Activated T-cell treated with anti-CD3 and anti-CD28 coated beads for 48 hours (primary cell): ENCODE results near the gene BBS5.

Experiments
- DNase-seq: peaks from one replicate; pipeline ENCODE4 v3.0.0-alpha.2; 2020; ENCODE audit warnings: low read depth

Gene BBS5

GRCh38 chr2:169546756-169547155 is 67.5 kb downstream of the BBS5 start:
- DNase-seq, result no peak
